IMR-90 (cell line): ENCODE data around the gene HOXB9. TPM values are rescaled to one million over a fixed set of nuclear protein-coding genes. Genes with fewer than 3 reads are reported as not detected.

Source experiments
- ATAC-seq: fragments of 200-7000 bp; cut with Tn5 transposase; 2 replicates; pipeline ENCODE4 v1.9.1; 2020; ENCODE audit warnings: low read depth, mild to moderate bottlenecking, moderate library complexity
- BruUV-seq: library from RNA; stranded (reverse); fragments of 400-500 nt; replicated peaks from 2 replicates; lab custom pipeline; 2021; lab: Mats Ljungman, UMichigan
- CTCF ChIA-PET: fragments of 300-600 bp; formaldehyde crosslinking; extraction: SDS; loops from one replicate; lab custom pipeline; 2021; ENCODE audit warnings: antibody characterized with exemption; lab: Yijun Ruan, JAX
- POLR2A ChIA-PET: fragments of 300-600 bp; sonication (Branson Sonifier 250); formaldehyde crosslinking; loops from one replicate; lab custom pipeline; 2022; ENCODE audit warnings: antibody characterized with exemption; ENCODE audit not compliant: unreplicated experiment; lab: Charles Lee
- DNase-seq: peaks from one replicate; pipeline ENCODE4 v3.0.0; 2013
- H2AFZ ChIP-seq: replicated peaks from 2 replicates; pipeline ENCODE3; 2013; ENCODE audit warnings: low read length, mild to moderate bottlenecking; ENCODE audit not compliant: poor library complexity
- H2AK5ac ChIP-seq: 2 replicates; pipeline ENCODE4 v1.6.1; 2013; ENCODE audit warnings: low read depth, low read length, inconsistent platforms
- H2AK9ac ChIP-seq: replicated peaks from 2 replicates; pipeline ENCODE3; 2013; ENCODE audit warnings: mild to moderate bottlenecking, low read depth, low read length, moderate library complexity; ENCODE audit not compliant: poor library complexity
- H2BK120ac ChIP-seq: 2 replicates; pipeline ENCODE4 v1.6.1; 2013; ENCODE audit warnings: low read depth, low read length, inconsistent platforms
- H2BK15ac ChIP-seq: 3 replicates; pipeline ENCODE4 v1.6.1; 2013; ENCODE audit warnings: low read depth, low read length, inconsistent platforms
- H2BK20ac ChIP-seq: 2 replicates; pipeline ENCODE4 v1.6.1; 2013; ENCODE audit warnings: low read depth, mild to moderate bottlenecking, inconsistent platforms, low read length, moderate library complexity
- H2BK5ac ChIP-seq: 2 replicates; pipeline ENCODE4 v1.6.1; 2013; ENCODE audit warnings: mild to moderate bottlenecking, low read depth, low read length, inconsistent platforms; ENCODE audit not compliant: poor library complexity, severe bottlenecking
- H3K14ac ChIP-seq: replicated peaks from 2 replicates; pipeline ENCODE4 v1.6.1; 2013; ENCODE audit warnings: low read depth, low read length, inconsistent platforms
- H3K18ac ChIP-seq: 2 replicates; pipeline ENCODE4 v1.6.1; 2013; ENCODE audit warnings: low read depth, low read length, control low read depth
- H3K23ac ChIP-seq: 2 replicates; pipeline ENCODE4 v1.6.1; 2013; ENCODE audit warnings: low read depth, low read length, inconsistent platforms
- H3K27ac ChIP-seq: 2 replicates; pipeline ENCODE4 v1.5.1; 2013; ENCODE audit warnings: mild to moderate bottlenecking, control low read depth, low read length; ENCODE audit not compliant: insufficient read depth
- H3K27me3 ChIP-seq: 2 replicates; pipeline ENCODE4 v1.6.1; 2013; ENCODE audit warnings: low read length; ENCODE audit not compliant: control insufficient read depth, insufficient read depth
- H3K36me3 ChIP-seq: 2 replicates; pipeline ENCODE4 v1.6.1; 2013; ENCODE audit warnings: low read length, mixed read lengths; ENCODE audit not compliant: control insufficient read depth, insufficient read depth
- H3K4ac ChIP-seq: 2 replicates; pipeline ENCODE4 v1.6.1; 2013; ENCODE audit warnings: low read depth, low read length, inconsistent platforms
- H3K4me1 ChIP-seq: 2 replicates; pipeline ENCODE4 v1.6.1; 2013; ENCODE audit warnings: low read length, mixed read lengths; ENCODE audit not compliant: control insufficient read depth, insufficient read depth
- H3K4me2 ChIP-seq: 2 replicates; pipeline ENCODE4 v1.6.1; 2013; ENCODE audit warnings: low read depth, mild to moderate bottlenecking, control low read depth, low read length, moderate library complexity
- H3K4me3 ChIP-seq: 2 replicates; pipeline ENCODE4 v1.5.1; 2013; ENCODE audit warnings: low read depth, mild to moderate bottlenecking, control low read depth, low read length, moderate library complexity; ENCODE audit not compliant: insufficient read depth
- H3K56ac ChIP-seq: 2 replicates; pipeline ENCODE4 v1.6.1; 2013; ENCODE audit warnings: low read length, inconsistent platforms; ENCODE audit not compliant: insufficient read depth; ENCODE audit errors: extremely low read depth
- H3K79me1 ChIP-seq, 2 experiments: 2 replicates each; pipeline ENCODE4 v1.6.1; 2013; ENCODE audit warnings: low read length in 2 of 2, inconsistent platforms in 1 of 2, low read depth in 1 of 2
- H3K9ac ChIP-seq: 2 replicates; pipeline ENCODE4 v1.6.1; 2013; ENCODE audit warnings: low read depth, low read length, control low read depth
- H3K9me1 ChIP-seq: 2 replicates; pipeline ENCODE4 v1.6.1; 2013; ENCODE audit warnings: low read length, inconsistent platforms; ENCODE audit not compliant: insufficient read depth
- H3K9me3 ChIP-seq: 2 replicates; pipeline ENCODE4 v1.6.1; 2013; ENCODE audit warnings: low read length; ENCODE audit not compliant: control insufficient read depth, insufficient read depth
- H4K20me1 ChIP-seq: 2 replicates; pipeline ENCODE4 v1.6.1; 2013; ENCODE audit warnings: low read length, inconsistent platforms; ENCODE audit not compliant: insufficient read depth
- H4K5ac ChIP-seq: 2 replicates; pipeline ENCODE4 v1.6.1; 2013; ENCODE audit warnings: mild to moderate bottlenecking, low read depth, low read length, control low read depth
- H4K8ac ChIP-seq, 2 experiments: 2 replicates each; pipeline ENCODE4 v1.6.1; 2013; ENCODE audit warnings: low read depth in 2 of 2, low read length in 2 of 2, control low read depth in 1 of 2, inconsistent platforms in 1 of 2
- H4K91ac ChIP-seq: 2 replicates; pipeline ENCODE4 v1.6.1; 2013; ENCODE audit warnings: low read depth, low read length, inconsistent platforms; ENCODE audit not compliant: insufficient read depth
- CEBPB ChIP-seq: IDR thresholded peaks from 2 replicates; pipeline ENCODE4 v1.6.1; 2012; ENCODE audit warnings: low read depth, low read length, improper control_type of control experiment
- MAFK ChIP-seq: IDR thresholded peaks from 2 replicates; pipeline ENCODE4 v1.6.1; 2012; ENCODE audit warnings: low read depth, low read length, improper control_type of control experiment
- MAZ ChIP-seq: IDR thresholded peaks from 2 replicates; pipeline ENCODE4 v1.6.1; 2012; ENCODE audit warnings: low read depth, mild to moderate bottlenecking, low read length, improper control_type of control experiment, moderate library complexity, borderline replicate concordance
- NFE2L2 ChIP-seq: fragments of 150-350 bp; IDR thresholded peaks from 2 replicates; pipeline ENCODE4 v1.6.1; 2016; ENCODE audit warnings: low read depth, mild to moderate bottlenecking, low read length
- RCOR1 ChIP-seq: IDR thresholded peaks from 2 replicates; pipeline ENCODE4 v1.6.1; 2012; ENCODE audit warnings: mild to moderate bottlenecking, low read length, improper control_type of control experiment; ENCODE audit not compliant: insufficient replicate concordance
- RFX5 ChIP-seq: IDR thresholded peaks from 2 replicates; pipeline ENCODE4 v1.8.0; 2012; ENCODE audit warnings: low read depth, mild to moderate bottlenecking, low read length, moderate library complexity
- WGBS, 2 experiments: methylation state at CpG; one replicate each; pipeline versions ENCODE4 v1.1.5 to v1.1.7; 2013; ENCODE audit warnings: missing lambda C conversion rate in 2 of 2; ENCODE audit not compliant: insufficient read length in 1 of 2; ENCODE audit errors: extremely low coverage in 2 of 2; 5-methylcytosine and 5-hydroxymethylcytosine counted together
- dilution Hi-C: fragments of 300-500 bp; cut with HindIII; formaldehyde crosslinking; loops from one replicate; pipeline ENCODE4 v1.14.3; 2018; ENCODE audit warnings: low sequenced_read_pairs; ENCODE audit not compliant: unreplicated experiment
- in situ Hi-C: fragments of 300-500 bp; cut with MboI; formaldehyde crosslinking; loops from 3 replicates; pipeline ENCODE4 v1.14.3; 2019; ENCODE audit warnings: low sequenced_read_pairs, inconsistent platforms, mixed read lengths
- intact Hi-C: fragments of 100-400 bp; cut with micrococcal nuclease; formaldehyde crosslinking; loops from 2 replicates; pipeline ENCODE4 v1.10.0; 2022
- polyA plus RNA-seq, 3 experiments: library from polyadenylated mRNA; depleted of rRNA; stranded (reverse); fragments of >200 nt; gene quantifications; 2 replicates each; pipeline ENCODE4 v1.2.3, GENCODE V29; 2012; ENCODE audit warnings: low replicate concordance in 1 of 3
- total RNA-seq: library from RNA; depleted of rRNA; stranded (reverse); fragments of >200 nt; gene quantifications from 2 replicates; pipeline ENCODE4 v1.2.3, GENCODE V29; 2012
- TF ChIP-seq, protein P1 (sequence below): conservative IDR thresholded peaks from 2 replicates; pipeline ENCODE4 v1.5.1; 2012; ENCODE audit warnings: mild to moderate bottlenecking, low read depth, low read length, improper control_type of control experiment
- TF ChIP-seq, protein P2 (sequence below): fragments of 150-350 bp; IDR thresholded peaks from 2 replicates; pipeline ENCODE4 v1.6.1; 2016; ENCODE audit warnings: low read depth, mild to moderate bottlenecking, low read length, moderate library complexity, borderline replicate concordance

HOXB9 gene
- total and polyA plus RNA-seq, 2 of the 4 experiments (the other 2 are of a cell fraction), result 0.05 TPM; not detected in 1

DNA sequence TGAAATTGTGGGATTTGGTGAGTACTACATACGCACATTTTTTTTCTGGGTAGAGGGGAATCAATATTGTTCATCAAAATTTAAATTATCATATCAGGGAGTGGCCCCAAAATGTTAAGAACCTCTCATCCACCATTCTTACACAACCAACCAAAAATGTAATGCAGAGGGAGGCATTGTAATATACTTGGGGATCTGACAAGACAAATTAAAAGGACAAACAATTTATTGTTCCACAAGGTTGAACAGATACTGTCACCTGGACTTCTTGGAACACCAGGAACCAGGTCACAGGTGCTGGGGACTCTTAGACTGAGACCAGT, 14.7 kb upstream of the HOXB9 start:
- Histone ChIP-seq H3K27me3 (peaks cover 99% of the 10 kb centered on the region), H3K4me3 (no peak overlapping the region), H3K9me3 (peaks cover 11% of the 10 kb centered on the region), H3K79me1 (no peaks in the 10 kb centered on the region), H2AFZ (no peak overlapping the region), H2BK15ac (no peak overlapping the region), H3K18ac (no peak overlapping the region), H3K4me1 (no peaks in the 10 kb centered on the region), H4K91ac (no peak overlapping the region), H3K4me2 (no peak overlapping the region), H3K9me1 (no peaks in the 10 kb centered on the region), H3K27ac (no peak overlapping the region), H3K4ac (no peak overlapping the region), H2BK120ac (no peak overlapping the region), H2AK9ac (no peak overlapping the region), H4K20me1 (no peaks in the 10 kb centered on the region), H2BK20ac (no peak overlapping the region), H3K23ac (no peak overlapping the region), H2BK5ac (no peak overlapping the region), H3K9ac (no peak overlapping the region), H2AK5ac (no peak overlapping the region), H3K56ac (no peak overlapping the region), H3K36me3 (no peaks in the 10 kb centered on the region), H4K8ac (no peak overlapping the region), H3K14ac (no peak overlapping the region), H4K5ac (no peak overlapping the region)
- dilution Hi-C loops (no loop called here), in situ Hi-C loops (loop anchor here (10.0 kb wide), 1 partner anchor 64 kb away; no protein-coding TSS in a partner anchor), intact Hi-C loops (no loop called here)
- no CpG with 5 or more reads among the region's 1 CpG for WGBS, 2 experiments
- ATAC-seq (no peak), DNase-seq (no peak)
- CTCF ChIA-PET, result no interaction called here
- no TSS peak for BruUV-seq
- TF ChIP-seq RFX5 (no peak), MAZ (no peak), CEBPB (no peak), RCOR1 (no peak), MAFK (no peak), NFE2L2 (no peak)
- TF ChIP-seq, protein P1, sequence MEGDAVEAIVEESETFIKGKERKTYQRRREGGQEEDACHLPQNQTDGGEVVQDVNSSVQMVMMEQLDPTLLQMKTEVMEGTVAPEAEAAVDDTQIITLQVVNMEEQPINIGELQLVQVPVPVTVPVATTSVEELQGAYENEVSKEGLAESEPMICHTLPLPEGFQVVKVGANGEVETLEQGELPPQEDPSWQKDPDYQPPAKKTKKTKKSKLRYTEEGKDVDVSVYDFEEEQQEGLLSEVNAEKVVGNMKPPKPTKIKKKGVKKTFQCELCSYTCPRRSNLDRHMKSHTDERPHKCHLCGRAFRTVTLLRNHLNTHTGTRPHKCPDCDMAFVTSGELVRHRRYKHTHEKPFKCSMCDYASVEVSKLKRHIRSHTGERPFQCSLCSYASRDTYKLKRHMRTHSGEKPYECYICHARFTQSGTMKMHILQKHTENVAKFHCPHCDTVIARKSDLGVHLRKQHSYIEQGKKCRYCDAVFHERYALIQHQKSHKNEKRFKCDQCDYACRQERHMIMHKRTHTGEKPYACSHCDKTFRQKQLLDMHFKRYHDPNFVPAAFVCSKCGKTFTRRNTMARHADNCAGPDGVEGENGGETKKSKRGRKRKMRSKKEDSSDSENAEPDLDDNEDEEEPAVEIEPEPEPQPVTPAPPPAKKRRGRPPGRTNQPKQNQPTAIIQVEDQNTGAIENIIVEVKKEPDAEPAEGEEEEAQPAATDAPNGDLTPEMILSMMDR, result no peak
- TF ChIP-seq, protein P2, sequence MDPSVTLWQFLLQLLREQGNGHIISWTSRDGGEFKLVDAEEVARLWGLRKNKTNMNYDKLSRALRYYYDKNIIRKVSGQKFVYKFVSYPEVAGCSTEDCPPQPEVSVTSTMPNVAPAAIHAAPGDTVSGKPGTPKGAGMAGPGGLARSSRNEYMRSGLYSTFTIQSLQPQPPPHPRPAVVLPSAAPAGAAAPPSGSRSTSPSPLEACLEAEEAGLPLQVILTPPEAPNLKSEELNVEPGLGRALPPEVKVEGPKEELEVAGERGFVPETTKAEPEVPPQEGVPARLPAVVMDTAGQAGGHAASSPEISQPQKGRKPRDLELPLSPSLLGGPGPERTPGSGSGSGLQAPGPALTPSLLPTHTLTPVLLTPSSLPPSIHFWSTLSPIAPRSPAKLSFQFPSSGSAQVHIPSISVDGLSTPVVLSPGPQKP, result no peak
- POLR2A ChIA-PET, result no interaction called here
